Measurements from ENCODE around the gene SCAF1.

Gene SCAF1

GRCh38 chr19:49681830-49682229 lies 39.8 kb downstream of the SCAF1 start:
- DNase-seq (ENCODE audit: low read depth in 1 of 2, low spot score in 1 of 2), result no peak
- in situ Hi-C loops (cut with HindIII; ENCODE audit: low pct_unique_long_range_greater_than_20kb, low sequenced_read_pairs), result no loop called here
- no peak for TF ChIP-seq JUND (IDR thresholded peaks at IDR 0.05; ENCODE audit: low read depth)

GRCh38 chr19:49682274-49682673 lies 40.3 kb downstream of the SCAF1 start:
- DNase-seq (ENCODE audit: low read depth in 1 of 2, low spot score in 1 of 2), result no peak
- TF ChIP-seq JUND (IDR thresholded peaks at IDR 0.05; ENCODE audit: low read depth), result no peak
- in situ Hi-C loops (cut with HindIII; ENCODE audit: low pct_unique_long_range_greater_than_20kb, low sequenced_read_pairs), result no loop called here

- TF ChIP-seq JUND (IDR thresholded peaks at IDR 0.05; ENCODE audit: low read depth), result no peak
- in situ Hi-C loops (cut with HindIII; ENCODE audit: low pct_unique_long_range_greater_than_20kb, low sequenced_read_pairs), result no loop called here
- DNase-seq (ENCODE audit: low read depth in 1 of 2, low spot score in 1 of 2), result no peak
Observed at GRCh38 chr19:49683814-49684250, 41.8 kb downstream of the SCAF1 start.

- in situ Hi-C loops (cut with HindIII; ENCODE audit: low pct_unique_long_range_greater_than_20kb, low sequenced_read_pairs), result no loop called here
Observed at GRCh38 chr19:49684251-49684982, 42.4 kb downstream of the SCAF1 start.

GRCh38 chr19:49684983-49685553 lies 43.1 kb downstream of the SCAF1 start:
- no peak for DNase-seq (ENCODE audit: low read depth in 1 of 2, low spot score in 1 of 2)
- in situ Hi-C loops (cut with HindIII; ENCODE audit: low pct_unique_long_range_greater_than_20kb, low sequenced_read_pairs), result no loop called here
- TF ChIP-seq JUND (IDR thresholded peaks at IDR 0.05; ENCODE audit: low read depth), result no peak

More at GRCh38 chr19:49684251-49684982, 42.4 kb downstream of the SCAF1 start:
- no peak for DNase-seq (ENCODE audit: low read depth in 1 of 2, low spot score in 1 of 2)
- no peak for TF ChIP-seq JUND (IDR thresholded peaks at IDR 0.05; ENCODE audit: low read depth)

GRCh38 chr19:49685845-49686332 lies 43.9 kb downstream of the SCAF1 start:
- in situ Hi-C loops (cut with HindIII; ENCODE audit: low pct_unique_long_range_greater_than_20kb, low sequenced_read_pairs), result no loop called here
- no peak for TF ChIP-seq JUND (IDR thresholded peaks at IDR 0.05; ENCODE audit: low read depth)
- no peak for DNase-seq (ENCODE audit: low read depth in 1 of 2, low spot score in 1 of 2)

- TF ChIP-seq JUND (IDR thresholded peaks at IDR 0.05; ENCODE audit: low read depth), result no peak
- in situ Hi-C loops (cut with HindIII; ENCODE audit: low pct_unique_long_range_greater_than_20kb, low sequenced_read_pairs), result no loop called here
- no peak for DNase-seq (ENCODE audit: low read depth in 1 of 2, low spot score in 1 of 2)
Observed at GRCh38 chr19:49686503-49687088, 44.6 kb downstream of the SCAF1 start.

GRCh38 chr19:49687150-49687549 lies 45.1 kb downstream of the SCAF1 start:
- no peak for DNase-seq (ENCODE audit: low read depth in 1 of 2, low spot score in 1 of 2)
- TF ChIP-seq JUND (IDR thresholded peaks at IDR 0.05; ENCODE audit: low read depth), result no peak
- in situ Hi-C loops (cut with HindIII; ENCODE audit: low pct_unique_long_range_greater_than_20kb, low sequenced_read_pairs), result no loop called here

- no peak for DNase-seq (ENCODE audit: low read depth in 1 of 2, low spot score in 1 of 2)
- in situ Hi-C loops (cut with HindIII; ENCODE audit: low pct_unique_long_range_greater_than_20kb, low sequenced_read_pairs), result no loop called here
- no peak for TF ChIP-seq JUND (IDR thresholded peaks at IDR 0.05; ENCODE audit: low read depth)
Observed at GRCh38 chr19:49687566-49688316, 45.7 kb downstream of the SCAF1 start.

- no peak for TF ChIP-seq JUND (IDR thresholded peaks at IDR 0.05; ENCODE audit: low read depth)
- DNase-seq (ENCODE audit: low read depth in 1 of 2, low spot score in 1 of 2), result no peak
- in situ Hi-C loops (cut with HindIII; ENCODE audit: low pct_unique_long_range_greater_than_20kb, low sequenced_read_pairs), result no loop called here
Observed at GRCh38 chr19:49688531-49689132, 46.6 kb downstream of the SCAF1 start.

GRCh38 chr19:49689133-49690078 lies 47.4 kb downstream of the SCAF1 start, which contains the start of gene ADM5:
Gene ADM5 (plus strand): TSS chr19:49689594. CDS start chr19:49689838, 244 bp downstream.
- DNase-seq (ENCODE audit: low read depth in 1 of 2, low spot score in 1 of 2), result no peak
- in situ Hi-C loops (cut with HindIII; ENCODE audit: low pct_unique_long_range_greater_than_20kb, low sequenced_read_pairs), result no loop called here
- no peak for TF ChIP-seq JUND (IDR thresholded peaks at IDR 0.05; ENCODE audit: low read depth)
